ENCODE data around the gene PARVG. TPM values are rescaled to one million over a fixed set of nuclear protein-coding genes. Genes with fewer than 3 reads are reported as not detected.

Gene PARVG
- total and polyA plus RNA-seq, 2 of the 13 experiments (the other 11 are each of a cell fraction or from before 2014, with no cell fraction given), result not detected

- Histone ChIP-seq H3K9me3 (ENCODE audit: low read length) (no peaks in the 10 kb centered on the region), H3K4me2 (ENCODE audit: low read depth, low read length) (no peak overlapping the region), H2AFZ (ENCODE audit: low read length) (no peak overlapping the region), H3K4me1 (ENCODE audit: insufficient read depth, low read length) (no peaks in the 10 kb centered on the region), H3K79me2 (ENCODE audit: insufficient read depth, low read length) (no peaks in the 10 kb centered on the region), H3K27me3 (ENCODE audit: control insufficient read depth in 1 of 2, insufficient read depth in 2 of 2, low read length in 2 of 2) (peaks cover 0 to 6% of the 10 kb centered on the region in 2 experiments; a peak in 2 of 5 replicates), H3K27ac (ENCODE audit: extremely low read length, insufficient read depth, low read length) (no peak overlapping the region), H3K9ac (ENCODE audit: insufficient read depth, low read depth, low read length) (no peak overlapping the region), H4K20me1 (ENCODE audit: insufficient read depth, low read length) (no peaks in the 10 kb centered on the region), H3K4me3 (replicated peaks in 1 of 3; ENCODE audit: insufficient read depth in 1 of 3, low read depth in 2 of 3, low read length in 3 of 3) (no peak overlapping the region), H3K36me3 (replicated peaks in 1 of 2; ENCODE audit: control insufficient read depth in 1 of 2, insufficient read depth in 2 of 2, low read length in 2 of 2) (no peaks in the 10 kb centered on the region)
- ChIA-PET CTCF (ENCODE audit: low intra/inter-chr PET ratio, low total read pairs) (no interaction called here), POLR2A (no interaction called here)
- intact Hi-C loops (cut with micrococcal nuclease; ENCODE audit: unreplicated experiment) (no loop called here), in situ Hi-C loops (cut with HindIII; ENCODE audit: extremely low pct_ligation_motif_present, low pct_unique_long_range_greater_than_20kb) (no loop called here)
- 33% methylated on average over 20 of the region's 23 CpGs for WGBS (ENCODE audit: low lambda C conversion rate)
- no peak for DNase-seq (ENCODE audit: low spot score)
- no TSS peak for BruUV-seq (replicated peaks)
- TF ChIP-seq THAP11 (CRISPR knock-in tag; IDR thresholded peaks at IDR 0.05) (no peak), ZNF263 (CRISPR knock-in tag; IDR thresholded peaks at IDR 0.05) (no peak), MNT (IDR thresholded peaks at IDR 0.05) (no peak), SMYD3 (CRISPR knock-in tag; IDR thresholded peaks at IDR 0.05) (no peak), TEAD3 (CRISPR knock-in tag; optimal IDR thresholded peaks at IDR 0.05; ENCODE audit: borderline replicate concordance) (no peak)
- no peak for FAIRE-seq
- ATAC-seq, result no peak
Observed at GRCh38 chr22:44220727-44221680, 40.3 kb downstream of the PARVG start.
